ENCODE results near the gene CD38.

DNA sequence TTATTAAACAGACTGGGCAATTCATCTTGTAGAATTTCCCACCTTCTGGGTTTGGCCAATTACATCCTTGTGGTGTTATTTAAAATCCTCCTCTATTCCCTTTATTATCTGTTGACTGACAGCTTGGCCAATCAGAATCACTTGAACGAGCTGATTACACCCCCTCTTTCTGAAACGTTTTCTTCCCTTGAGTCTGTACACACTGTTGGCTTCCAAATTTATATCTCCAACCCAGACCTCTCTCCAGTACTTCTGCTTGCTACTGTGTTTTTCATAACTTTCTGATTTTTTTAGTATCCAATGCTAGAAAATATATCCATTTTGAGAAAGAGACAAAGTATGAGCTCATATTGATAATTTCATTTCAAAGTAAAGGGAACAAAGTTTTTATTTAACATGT, 14.8 kb downstream of the CD38 start:
- TF ChIP-seq, protein P1, sequence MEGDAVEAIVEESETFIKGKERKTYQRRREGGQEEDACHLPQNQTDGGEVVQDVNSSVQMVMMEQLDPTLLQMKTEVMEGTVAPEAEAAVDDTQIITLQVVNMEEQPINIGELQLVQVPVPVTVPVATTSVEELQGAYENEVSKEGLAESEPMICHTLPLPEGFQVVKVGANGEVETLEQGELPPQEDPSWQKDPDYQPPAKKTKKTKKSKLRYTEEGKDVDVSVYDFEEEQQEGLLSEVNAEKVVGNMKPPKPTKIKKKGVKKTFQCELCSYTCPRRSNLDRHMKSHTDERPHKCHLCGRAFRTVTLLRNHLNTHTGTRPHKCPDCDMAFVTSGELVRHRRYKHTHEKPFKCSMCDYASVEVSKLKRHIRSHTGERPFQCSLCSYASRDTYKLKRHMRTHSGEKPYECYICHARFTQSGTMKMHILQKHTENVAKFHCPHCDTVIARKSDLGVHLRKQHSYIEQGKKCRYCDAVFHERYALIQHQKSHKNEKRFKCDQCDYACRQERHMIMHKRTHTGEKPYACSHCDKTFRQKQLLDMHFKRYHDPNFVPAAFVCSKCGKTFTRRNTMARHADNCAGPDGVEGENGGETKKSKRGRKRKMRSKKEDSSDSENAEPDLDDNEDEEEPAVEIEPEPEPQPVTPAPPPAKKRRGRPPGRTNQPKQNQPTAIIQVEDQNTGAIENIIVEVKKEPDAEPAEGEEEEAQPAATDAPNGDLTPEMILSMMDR (IDR thresholded peaks at IDR 0.05; ENCODE audit: borderline replicate concordance, extremely low read depth, low read length, poor library complexity, severe bottlenecking) = no peak
- no peak for TF ChIP-seq EZH2 (IDR thresholded peaks at IDR 0.05; ENCODE audit: borderline replicate concordance, low read depth, low read length, severe bottlenecking)
